Midbrain (tissue), 1 donor: Measurements from ENCODE around the gene PEX16.
A peak's percentile ranks its signal among the peaks of the same experiment; 100 is the strongest.
"Not testable (repeated sequence)": the region's sequence is repeated elsewhere in the genome, so short reads cannot be mapped to it uniquely, and the experiment has no call there.

Experiments
- DNase-seq: peaks from one replicate; lab custom pipeline; 2025; lab: John Stamatoyannopoulos, UW

The PEX16 gene

DNA sequence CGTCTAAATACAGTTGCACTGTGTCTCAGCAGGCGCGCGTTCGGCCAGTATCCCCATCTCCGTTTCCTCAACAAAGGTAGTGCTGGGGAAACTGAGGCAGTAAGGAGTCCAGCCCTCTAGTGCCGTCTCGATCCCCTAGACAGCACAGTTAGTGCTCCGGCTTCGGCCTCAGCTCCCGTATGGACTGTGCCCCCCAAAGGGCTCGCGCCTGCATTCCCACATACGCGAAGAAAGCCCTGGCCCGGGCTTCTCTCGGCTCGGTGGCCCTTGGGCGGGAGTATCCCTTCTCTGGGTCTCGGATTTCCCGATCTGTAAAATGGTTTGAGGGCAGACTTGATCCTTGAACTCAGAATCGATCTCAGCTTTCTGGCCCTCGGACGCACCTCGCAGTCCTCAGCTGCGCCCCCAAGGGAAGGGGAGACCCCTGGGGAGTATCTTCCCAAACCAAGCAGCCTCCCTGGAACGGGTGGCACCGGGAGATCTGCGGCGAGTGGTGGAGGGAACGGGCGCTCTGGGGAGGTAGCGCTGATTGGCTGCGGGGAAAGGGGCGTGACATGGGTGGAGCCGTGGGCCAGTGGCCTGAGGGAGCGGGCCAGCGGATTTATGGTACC lies 759 bp upstream of the PEX16 start:
- peak; percentile 80 for DNase-seq

DNA sequence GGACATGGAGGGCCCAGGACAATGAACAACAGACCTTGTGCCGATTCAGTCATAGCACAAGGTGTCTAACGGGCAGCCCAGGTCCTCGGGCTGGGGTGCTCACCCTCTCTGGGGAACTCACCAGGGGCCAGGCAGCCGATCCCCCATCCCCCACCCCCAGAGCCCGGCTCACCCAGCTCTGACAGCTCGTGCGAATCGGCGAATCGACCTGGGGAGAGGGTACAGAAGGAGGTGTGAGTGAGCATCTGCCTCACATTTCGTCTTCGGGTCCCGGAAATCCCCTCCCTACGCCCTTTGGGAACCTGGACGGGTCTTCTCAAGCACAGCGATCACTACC lies 423 bp downstream of the PEX16 start:
- no peak for DNase-seq

DNA sequence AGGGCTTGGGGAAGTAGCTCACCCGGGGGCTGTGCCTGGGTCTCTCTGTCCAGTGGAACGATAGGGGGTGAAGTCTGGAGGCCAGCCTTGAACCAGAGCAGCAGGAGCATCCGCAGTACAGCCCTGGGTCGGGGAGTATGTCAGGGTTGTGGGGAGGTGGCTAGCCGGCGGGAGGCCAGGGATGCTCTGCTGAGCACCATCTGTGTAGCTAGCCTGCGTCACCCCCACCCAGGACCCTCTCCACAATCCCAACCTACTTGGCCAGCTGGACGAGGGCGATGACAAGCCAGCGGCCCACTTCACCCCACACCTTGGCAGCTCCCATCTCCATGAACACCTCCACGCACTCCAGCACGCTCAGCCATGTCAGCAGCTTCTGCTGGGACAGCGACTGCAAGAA lies 2.2 kb downstream of the PEX16 start:
- DNase-seq = no peak

DNA sequence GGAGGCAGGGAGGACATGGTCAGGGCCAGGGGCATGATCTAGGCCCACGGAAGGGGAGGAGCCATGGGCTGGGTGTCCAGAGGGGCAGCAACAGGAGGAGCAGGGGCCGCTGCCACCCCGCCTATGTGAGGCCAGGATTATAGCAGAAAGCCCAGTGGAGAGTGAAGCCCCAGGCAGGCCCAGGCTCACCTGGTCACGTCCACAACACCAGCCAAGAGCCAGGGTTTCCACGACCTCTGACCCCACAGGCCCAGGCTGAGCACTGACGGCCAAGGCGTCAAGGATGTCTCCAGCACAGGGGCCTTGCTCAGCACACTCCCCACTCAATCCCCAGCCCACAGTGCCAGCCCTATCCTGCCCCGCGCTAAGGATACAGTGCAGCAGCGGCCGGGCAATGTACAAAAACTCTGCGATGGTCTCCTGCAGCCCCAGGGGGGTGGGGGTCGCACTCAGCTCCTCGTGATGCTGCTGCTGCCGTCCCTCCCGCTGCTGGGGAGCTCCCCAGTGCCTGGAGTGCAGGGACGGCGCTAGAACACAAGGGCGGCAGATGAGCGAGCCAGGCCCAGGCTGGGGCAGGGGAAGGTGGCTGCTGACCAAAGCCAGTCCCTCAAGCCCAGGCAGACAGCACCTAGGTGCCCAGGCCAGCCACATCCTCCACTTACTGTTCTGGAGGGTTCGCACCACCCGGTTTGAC lies 3.6 kb downstream of the PEX16 start:
- DNase-seq = no peak

DNA sequence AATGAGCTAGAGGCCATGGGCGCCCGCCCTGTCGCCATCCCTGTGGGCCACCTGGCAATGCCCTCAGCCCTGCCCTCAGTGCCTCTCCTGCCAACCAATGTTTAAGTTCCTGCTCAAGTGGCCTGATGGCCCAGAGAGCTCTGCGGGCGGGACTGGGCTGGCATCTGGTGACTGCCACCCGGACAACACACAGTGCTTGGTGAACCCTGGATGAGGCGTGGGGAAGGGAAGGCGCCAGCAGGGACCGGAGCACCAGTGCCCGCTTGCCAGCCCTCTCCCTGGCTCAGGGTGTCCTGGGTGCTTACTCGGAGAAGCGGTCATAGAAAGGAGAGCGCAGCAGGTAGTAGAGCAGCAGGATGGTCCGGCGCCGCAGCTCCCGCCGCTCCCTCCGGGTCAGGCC lies 4.2 kb downstream of the PEX16 start:
- DNase-seq = no peak

DNA sequence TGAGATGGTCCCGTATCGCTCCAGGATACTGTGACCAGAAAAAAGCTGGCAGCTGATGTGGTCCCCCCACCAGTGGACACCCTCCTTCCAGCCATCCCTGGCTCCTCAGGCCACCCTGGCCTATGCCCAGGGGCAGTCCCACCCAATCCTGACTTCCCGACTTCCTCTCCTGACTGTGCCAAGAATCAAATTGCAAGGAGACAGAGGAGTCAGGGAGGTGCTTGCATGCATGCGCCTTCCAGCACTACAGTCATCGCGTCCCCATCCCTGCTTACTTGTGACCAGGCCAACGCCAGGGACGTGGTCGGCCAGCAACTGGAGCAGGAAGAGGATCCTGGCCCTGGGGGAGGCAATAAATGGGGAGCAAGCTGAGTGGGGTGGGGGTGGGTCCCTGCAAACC lies 7.1 kb downstream of the PEX16 start:
- DNase-seq = no peak

DNA sequence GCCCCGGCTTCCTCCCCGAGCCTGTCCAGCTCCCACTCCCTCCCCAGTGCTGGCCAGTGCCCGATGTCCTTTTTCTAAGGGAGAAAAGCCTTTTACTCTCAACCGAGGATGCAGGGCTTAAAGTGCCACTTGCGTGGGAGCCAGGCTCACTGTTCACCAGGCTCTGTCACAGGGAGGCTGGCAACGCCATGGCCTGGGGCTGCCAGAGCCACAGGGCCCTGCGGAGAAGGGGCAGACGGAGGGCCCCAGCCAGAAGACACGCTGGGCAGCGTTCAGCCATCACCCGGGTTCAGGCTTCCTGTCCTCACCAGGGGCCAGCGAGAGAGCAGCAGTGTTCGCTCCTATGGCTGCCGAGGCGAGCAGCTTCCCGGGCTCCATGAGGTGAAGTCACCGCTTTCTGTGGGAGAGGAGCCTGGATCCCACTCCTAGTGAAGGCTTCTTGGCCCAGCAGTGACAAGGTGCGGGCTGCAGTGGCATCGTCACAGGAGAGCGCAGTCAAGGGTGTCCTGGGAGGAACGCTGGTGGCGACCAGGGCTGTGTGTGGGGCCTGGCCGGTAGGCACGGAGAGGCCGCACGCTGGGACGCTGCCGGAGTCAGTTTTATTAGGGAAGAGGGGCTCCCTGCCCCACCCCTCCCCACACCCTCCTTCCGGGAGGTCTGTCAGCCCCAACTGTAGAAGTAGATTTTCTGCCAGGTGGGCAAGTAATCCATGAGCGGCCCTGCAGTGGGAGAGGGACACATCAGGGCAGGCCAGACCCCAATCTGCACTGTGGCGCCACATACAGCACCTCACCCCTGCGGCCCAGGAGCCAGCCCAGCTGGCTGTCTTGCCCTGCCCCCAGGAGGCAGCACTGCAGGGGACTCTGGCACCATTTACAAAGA lies 7.8 kb downstream of the PEX16 start:
- no peak for DNase-seq

DNA sequence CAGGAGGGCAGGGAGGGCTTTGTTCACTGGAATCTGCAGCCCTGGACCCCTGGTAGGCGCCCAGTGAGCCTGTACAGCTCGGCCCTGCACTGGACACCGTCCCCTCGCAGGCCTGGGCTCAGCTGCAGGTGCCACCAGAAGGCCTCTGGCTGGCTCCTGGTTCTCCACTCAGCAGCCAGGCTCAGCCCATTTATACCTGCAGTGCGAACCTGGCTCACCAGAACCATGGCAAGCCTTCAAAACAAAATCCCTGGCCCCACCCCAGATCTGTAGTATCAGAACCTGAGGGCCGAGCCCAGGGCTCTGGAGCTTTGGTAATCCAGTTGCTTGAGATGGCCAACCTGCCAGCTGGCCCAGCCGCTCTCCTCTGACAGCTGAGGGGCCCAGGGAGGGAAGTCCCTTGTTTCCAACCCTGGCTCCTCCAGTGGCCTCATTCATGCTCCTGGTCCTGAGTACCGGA lies 9.7 kb downstream of the PEX16 start:
- peak; percentile 25 for DNase-seq

DNA sequence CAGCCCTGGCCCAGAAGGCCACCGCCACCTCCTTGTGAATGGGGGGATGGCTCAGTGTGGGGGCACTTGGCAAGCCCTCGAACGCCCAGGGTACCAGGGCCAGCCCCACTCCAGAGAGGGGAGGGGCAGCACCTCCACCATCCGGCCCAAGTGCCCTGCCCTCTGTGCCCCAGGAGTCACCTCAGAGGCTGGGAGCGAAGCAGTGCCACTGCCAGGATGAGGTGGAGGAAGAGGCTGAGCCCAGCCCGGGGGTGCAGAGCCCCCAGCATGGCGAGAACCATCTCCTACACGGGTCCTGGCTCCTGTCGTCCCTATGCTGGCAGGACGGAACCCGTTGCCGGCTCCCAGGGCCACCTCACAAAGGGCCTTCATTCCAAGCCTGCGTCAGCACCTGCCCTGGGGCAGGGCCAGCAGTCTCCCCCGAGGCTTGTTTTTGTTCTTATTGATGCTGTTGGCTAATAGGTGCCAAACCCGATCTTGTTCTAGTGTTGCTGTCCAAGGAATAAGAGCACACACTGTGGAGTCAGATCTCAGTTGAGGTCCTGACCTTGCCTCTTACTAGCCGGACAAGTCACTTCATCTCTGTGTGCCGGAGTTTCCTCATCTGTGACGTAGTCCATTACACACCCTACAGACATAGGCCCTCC lies 10.6 kb downstream of the PEX16 start, which contains the start of gene FREY1:
FREY1 (minus strand) TSS at position 307 of the 647 bp plus-strand sequence; CDS start at position 281, 26 bp downstream.
- no peak for DNase-seq

DNA sequence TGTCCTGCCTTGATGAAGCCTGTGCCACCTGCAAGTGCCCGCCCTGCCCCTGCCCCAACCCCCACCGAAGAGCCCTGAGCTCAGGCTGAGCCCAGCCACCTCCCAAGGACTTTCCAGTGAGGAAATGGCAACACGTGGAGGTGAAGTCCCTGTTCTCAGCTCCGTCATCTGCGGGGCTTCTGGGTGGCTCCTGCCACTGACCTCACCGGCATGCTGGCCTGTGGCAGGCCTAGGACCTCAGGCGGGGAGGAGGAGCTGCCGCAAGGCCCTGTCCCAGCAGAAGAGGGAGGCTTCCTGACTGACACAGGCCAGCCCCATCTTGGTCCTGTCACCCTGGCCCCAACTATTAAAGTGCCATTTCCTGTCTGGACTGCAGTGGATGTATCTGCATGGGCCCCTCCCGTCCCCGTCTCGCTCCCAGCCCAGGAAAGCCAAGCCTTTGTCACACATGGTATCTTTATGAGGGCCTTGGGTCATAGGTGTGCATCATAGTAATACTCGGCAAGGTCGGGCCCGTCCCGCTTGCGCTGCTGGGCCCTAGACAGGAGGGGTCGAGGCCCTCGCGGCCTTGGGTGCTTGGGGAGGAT lies 11.5 kb downstream of the PEX16 start:
- no peak for DNase-seq

DNA sequence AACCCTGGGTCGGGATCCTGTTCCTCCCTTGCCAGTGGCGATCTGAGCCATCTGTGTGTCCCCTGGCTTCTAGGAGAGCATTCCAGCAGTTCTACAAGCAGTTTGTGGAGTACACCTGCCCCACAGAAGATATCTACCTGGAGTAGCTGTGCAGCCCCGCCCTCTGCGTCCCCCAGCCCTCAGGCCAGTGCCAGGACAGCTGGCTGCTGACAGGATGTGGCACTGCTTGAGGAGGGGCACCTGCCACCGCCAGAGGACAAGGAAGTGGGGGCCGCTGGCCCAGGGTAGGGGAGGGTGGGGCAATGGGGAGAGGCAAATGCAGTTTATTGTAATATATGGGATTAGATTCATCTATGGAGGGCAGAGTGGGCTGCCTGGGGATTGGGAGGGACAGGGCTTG lies 12.1 kb downstream of the PEX16 start:
- DNase-seq = not testable (repeated sequence)

DNA sequence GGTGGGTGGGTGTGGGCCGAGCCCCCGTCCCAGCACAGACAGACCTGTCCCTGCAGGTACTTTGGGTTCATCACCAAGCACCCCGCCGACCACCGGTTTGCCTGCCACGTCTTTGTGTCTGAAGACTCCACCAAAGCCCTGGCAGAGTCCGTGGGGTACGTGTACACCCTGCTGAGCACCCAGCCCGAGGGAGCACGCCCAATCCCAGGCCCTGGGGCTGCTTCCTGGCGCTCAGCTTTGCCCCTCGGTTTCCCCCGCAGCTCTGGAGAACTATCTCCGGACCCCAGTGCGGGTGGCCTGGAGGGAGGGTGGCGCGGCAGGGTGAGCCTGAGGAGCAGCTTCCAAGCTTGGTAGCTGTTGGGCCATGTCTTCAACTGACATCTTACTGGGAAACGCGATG lies 12.6 kb downstream of the PEX16 start:
- no peak for DNase-seq

DNA sequence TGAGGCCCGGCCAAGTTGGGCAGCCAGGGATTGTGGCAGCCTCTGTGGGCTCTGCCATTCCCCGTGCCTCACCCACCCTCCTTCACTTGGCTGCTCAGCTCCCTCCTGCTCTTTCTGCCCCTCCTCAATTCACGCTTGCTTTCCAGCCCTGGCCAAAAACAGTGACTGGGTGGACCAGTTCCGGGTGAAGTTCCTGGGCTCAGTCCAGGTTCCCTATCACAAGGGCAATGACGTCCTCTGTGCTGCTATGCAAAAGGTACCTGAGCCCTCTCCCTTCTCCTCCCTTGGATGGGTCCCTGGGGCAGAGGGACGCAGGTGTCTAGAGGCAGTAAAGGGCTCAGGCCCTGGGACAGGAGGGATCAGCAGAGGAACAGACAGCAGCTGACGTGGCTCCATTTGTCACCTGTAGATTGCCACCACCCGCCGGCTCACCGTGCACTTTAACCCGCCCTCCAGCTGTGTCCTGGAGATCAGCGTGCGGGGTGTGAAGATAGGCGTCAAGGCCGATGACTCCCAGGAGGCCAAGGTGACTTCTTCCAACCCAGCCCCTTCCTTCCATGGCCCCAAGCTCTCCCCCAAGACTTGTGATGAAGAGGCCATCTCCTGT lies 13.3 kb downstream of the PEX16 start:
- DNase-seq = no peak

DNA sequence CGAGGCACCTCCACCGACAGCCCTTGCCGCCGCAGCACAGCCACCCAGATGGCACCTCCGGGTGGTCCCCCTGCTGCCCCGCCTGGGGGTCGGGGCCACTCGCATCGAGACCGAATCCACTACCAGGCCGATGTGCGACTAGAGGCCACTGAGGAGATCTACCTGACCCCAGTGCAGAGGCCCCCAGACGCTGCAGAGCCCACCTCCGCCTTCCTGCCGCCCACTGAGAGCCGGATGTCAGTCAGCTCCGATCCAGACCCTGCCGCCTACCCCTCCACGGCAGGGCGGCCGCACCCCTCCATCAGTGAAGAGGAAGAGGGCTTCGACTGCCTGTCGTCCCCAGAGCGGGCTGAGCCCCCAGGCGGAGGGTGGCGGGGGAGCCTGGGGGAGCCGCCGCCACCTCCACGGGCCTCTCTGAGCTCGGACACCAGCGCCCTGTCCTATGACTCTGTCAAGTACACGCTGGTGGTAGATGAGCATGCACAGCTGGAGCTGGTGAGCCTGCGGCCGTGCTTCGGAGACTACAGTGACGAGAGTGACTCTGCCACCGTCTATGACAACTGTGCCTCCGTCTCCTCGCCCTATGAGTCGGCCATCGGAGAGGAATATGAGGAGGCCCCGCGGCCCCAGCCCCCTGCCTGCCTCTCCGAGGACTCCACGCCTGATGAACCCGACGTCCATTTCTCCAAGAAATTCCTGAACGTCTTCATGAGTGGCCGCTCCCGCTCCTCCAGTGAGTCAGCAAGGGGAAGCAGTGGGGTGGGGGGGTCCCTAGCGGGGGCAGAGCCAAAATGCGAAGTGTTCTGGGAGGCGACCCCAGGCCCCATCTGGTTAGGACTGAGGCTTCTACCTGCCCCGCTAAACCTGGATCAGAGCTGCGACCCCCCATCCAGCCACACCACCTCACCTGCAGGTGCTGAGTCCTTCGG lies 15.0 kb downstream of the PEX16 start:
- DNase-seq = no peak

DNA sequence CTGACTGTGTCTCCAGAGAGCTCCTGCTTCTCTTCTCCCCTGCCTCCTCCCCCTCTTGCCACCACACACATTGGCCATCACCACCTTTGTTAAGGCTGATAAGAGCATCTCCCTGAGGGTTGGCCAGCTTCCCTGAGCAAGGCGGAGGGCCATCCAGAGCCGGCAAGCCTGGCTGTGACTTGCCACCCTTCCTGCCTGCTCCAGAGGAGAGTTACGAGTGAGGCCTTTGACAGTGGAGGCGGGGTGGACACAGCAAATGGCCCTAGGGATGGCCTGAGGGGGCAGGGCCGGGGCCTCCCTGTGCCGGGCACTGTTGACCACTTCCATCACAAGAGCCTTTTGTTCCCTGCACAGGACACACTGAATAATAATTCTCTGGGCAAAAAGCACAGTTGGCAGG lies 16.1 kb downstream of the PEX16 start:
- DNase-seq = peak; percentile 88

DNA sequence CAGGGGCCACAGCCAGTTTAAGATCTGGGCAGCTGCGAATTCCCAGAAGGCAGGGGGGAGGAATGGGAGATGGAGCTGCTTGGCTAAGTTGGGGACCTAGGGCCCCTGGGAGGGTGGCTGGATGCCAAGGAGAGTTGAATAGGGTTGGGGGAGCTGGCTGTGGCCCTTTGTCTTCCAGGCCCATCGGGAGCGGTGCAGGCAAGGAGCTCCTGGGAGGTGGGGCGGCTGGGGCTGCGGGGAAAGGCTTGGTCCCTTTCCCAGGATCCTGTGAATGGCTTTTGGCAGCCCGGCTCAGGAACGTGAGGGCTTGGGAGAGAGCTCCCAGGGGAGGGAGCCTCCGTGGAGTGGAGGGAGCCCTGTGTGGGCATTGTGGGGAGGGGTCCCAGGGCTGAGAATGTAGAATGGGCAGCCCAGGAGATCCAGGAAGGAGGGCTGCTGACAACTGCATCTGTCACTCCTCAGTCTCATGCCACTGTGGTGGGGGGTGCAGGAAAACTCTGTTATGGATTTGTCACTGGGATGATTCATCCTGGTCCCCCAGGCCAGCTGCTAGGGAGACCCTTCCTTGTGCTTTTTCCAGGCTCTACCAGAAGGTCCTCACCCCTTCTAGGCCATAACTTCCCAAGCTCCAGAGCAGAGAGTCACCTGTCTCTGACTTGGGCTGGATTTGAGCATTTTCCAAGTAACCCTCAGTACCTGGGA lies 16.6 kb downstream of the PEX16 start:
- peak; percentile 70 for DNase-seq

DNA sequence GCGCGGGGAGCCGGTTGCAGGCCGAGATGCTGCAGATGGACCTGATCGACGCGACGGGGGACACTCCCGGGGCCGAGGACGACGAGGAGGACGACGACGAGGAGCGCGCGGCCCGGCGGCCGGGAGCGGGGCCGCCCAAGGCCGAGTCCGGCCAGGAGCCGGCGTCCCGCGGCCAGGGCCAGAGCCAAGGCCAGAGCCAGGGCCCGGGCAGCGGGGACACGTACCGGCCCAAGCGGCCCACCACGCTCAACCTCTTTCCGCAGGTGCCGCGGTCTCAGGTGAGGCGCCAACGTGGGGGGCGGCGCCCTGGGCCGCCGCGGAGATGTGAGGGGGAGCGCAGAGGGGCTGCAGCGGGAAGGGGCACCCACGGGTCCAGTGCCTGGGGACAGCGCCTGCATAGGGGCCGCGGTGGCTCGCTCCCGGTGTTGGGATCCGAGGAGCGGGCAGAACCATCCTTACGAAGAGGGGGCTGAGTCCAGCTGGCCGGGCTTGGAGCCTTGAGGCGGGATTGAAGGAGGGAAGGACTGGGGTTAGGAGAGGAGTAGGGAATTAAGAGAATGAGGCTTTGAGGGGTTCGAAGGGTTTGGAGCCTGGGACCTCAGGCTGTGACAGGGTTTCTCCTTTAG lies 17.4 kb downstream of the PEX16 start:
- DNase-seq = not testable (repeated sequence)

DNA sequence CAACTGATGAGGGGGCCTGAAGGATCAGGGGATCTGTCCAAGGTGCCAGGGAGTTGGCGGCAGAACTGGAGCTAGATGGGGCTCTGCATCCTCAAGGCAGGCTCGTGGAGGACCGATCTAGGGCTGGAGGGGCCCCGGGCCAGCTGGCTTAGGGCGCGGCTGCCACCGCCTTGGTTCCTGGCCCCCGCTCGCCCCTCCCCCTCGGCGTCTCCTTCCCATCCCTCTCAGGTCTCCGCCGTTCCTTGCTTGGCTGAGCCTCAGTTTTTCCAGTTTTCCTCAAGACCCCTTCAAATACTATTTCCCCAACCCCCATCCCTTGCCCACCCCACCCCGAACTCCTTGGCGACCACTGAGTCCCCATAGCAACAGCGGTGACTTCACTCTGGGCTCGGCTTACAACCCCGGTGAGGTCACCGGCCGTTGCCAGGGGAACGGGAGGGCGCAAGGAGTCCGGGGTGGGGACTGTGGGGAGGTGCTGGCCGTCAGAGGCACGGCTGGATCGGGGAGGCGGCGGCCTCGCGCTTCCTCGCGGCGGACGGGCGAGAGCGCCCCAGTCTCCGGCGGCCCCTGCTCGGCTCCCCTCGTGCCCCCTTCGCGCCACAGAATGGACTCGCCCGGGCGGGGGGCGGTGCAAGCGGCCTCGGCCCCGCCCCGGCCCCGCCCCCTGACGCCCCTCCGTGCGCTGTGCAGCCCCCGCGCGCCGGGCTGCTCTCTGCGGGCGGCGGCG lies 18.1 kb downstream of the PEX16 start:
- DNase-seq = peak; percentile 90

DNA sequence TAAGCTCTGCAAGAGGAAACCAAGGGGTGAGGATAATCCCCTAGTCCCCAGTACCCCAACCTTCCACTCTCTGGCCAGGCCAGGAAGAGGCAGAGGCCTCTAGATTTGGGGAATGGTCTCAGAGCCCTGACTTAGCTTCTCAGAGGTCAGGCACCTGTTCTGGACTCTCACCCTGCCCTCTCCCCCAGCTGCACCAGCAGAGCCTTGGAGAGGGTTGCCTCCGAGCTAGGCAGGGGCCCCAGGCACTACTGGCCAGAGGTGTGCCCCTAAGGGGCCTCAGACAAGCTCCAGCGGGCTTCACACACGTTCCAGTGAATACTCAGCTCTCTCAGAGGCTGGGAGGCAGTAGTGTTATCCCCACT lies 18.6 kb downstream of the PEX16 start:
- no peak for DNase-seq
